CD4-positive, alpha-beta T cell treated with Interferon alpha-2 for 1 hour (primary cell): Measurements from ENCODE around the gene NT5C1B.

Experiments used
- DNase-seq, 2 donors: peaks; one replicate each; pipeline ENCODE4 v3.0.0-alpha.2; 2020 to 2022

Gene NT5C1B

DNA sequence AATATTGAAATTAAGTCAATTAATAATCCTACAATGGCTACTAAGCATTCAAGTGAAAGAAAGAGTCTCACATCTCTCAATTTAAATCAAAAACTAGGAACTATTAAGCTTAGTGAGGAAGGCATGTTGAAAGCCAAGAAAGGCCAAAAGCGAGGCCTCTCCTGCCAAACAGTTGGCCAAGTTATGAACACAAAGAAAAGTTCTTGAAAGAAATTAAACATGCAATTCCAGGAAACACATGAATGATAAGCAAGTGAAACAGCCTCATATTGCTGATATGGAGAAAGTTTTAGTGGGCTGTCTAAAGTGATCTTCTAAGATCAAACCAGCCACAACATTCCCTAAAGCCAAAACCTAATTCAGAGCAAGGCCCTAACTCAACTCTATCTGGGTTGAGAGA is 40.7 kb downstream of the NT5C1B start:
- DNase-seq, result no peak

DNA sequence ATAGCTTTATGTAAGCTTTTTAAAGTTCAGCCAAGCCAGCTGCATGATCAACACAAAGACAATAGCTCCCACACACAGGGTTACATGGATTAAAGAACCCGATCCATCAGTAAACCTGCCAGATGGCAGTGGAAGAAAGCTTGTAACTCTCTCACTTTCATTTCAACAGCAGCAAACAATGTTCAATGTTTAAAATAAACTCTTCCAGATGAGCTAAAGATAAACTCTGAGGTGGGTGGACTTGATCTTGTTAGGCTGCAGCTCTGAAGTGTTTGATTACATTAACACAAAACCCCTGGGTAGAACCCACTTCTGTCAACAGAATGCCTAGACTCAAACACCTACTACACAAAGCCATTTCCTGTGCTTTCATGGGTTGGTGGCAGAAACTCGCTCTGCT is 42.8 kb downstream of the NT5C1B start:
- no peak for DNase-seq

DNA sequence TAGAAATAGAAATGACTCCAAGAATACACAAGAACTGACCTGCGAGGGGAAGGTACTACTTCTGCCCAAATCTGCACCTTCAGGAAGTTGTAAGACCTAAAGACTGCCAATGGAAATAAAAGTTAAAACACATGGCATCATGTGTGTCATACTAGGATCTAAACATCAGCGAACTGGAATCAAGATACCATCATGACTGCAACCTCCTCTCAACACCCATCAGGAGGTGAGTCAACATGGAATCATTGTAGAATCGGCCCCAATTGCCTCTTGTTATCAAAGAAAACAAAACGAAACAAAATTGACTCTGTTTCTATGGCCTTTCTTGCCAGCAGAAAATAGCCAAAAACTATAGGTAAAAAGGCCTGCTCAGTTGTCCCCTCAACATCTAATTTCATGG is 44.0 kb downstream of the NT5C1B start:
- DNase-seq, result no peak

DNA sequence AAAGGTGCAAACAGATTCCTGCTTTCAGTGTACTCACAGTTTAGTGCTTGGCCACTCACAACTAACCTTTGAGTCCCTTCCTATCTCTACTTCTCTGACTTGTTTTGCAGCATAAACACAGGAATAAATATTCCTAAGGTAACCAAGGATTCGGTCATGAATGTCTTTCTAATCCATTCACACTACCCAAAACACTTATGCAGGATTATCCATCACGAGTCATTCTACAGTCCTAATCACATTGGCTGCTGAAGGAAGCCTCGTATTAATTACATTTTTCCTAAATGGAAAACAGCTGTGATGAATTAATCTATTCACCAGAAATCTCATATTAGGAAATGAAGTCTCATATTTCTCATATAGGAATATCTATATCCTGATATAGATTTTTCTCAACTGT is 45.2 kb downstream of the NT5C1B start:
- no peak for DNase-seq

DNA sequence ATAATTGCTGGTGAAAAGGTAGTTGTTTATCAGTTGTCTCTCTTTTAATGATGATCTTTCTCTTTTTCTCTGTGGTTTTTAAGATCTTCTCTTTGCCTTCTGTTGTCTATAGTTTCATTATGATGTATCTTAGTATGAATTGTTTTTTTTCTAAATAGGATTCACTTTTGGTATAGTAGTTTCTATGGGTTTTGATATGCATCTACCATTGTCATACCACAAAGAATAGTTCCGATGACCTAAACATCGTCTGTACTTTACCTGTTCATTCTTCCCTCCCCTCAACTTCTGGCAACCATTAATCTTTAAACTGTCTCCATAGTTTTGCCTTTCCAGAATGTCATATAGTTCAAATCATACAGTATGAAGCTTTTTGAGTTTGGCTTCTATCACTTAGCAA is 48.5 kb downstream of the NT5C1B start:
- DNase-seq, result no peak

DNA sequence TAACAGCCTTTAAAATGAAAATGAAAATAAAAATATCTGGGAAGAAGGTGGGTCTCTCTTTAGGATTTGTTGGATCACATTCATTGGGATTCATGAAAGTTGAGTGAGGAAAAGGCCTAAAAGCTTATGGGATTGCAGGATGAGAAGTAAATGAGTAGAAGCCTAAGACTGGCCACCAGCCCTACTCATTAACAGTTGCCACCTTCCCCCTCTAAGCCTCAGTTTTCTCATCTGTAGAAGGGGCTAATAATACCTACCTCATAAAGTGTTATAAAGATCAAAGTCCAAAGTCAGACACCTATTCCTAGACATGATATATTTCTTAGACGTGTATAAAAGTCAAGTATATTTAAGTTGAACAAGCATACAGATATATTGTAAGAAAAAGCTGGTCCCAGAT is 52.7 kb downstream of the NT5C1B start:
- no peak for DNase-seq

DNA sequence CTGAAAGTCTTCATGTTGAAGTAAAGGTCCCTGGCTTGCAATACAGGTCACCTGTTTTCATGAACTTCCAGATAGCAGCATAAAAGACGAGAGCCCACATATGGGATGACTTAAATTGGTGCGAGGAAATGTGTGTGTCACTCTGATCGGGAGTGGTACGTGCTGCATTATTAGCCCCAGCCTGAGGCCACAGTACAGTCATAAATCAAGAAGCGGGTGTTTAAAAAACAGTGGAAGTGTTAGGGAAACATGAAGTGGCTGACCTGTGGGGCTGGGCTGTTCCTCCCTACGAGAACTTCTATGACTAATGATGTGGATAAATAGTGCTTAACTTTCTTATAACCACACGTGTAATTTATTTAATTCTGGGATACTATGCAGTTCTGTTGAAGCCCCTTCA is 53.3 kb downstream of the NT5C1B start:
- DNase-seq, result no peak

DNA sequence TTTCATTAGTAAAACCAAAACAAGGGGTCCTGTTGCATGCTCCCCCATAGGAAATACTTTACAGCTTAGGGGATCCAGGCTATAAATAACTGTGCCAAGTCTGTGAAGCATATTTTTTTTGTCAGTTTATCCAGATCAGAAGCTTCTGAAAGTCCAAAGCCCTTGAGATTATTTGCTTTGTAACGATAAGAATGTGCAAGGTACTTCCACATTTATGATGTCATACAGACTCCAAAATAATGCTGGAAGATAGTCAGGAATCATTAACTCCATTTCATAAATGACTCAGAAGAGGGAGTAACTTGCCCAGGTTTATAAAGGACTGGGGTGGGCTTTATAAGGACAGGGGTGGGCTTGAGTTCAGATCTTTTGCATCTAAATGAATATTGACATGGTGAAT is 58.2 kb downstream of the NT5C1B start:
- DNase-seq, result no peak

DNA sequence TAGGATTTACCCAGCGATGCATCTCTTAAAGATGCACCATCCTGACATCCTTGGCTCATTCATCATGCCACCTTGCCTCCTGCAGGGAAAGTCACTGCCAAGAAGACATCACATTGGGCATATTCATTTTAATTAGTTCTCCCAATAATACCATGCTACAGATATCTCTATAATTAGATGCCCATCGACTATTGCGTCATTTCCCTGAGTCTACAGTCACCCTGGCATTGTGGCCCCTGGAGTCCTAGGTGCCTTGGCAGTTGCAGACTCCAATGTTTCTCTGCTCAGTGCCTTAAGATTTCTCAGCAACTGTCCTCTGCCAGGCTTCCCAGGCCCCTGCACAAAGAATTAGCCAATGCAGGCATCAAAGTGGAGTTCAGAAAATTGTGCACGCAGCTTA is 61.5 kb downstream of the NT5C1B start:
- DNase-seq, result no peak

GRCh38 chr2:18527326-18527725 is 62.0 kb downstream of the NT5C1B start:
- DNase-seq, result no peak

DNA sequence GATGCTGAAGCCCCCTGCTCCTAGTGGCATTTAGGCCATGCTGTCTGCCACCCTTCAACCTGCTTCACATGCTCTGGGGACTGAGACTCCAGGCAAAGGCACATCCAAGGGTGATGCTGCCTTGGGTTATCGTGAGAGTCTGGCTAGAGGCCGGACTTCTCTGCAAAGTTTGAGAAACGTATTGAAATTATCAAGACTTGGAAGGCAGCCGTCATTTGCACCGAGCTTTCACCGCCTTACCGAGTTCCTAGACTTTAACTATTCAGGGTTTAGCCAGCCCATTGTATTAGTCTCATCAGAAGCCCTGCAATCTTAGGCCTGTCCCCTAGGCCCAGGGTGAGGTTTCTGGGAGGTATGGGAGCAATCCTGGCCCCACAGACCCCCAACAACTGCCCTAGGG is 62.9 kb downstream of the NT5C1B start:
- DNase-seq, result no peak

GRCh38 chr2:18525852-18526251 is 63.5 kb downstream of the NT5C1B start:
- DNase-seq, result no peak

GRCh38 chr2:18525236-18525635 is 64.1 kb downstream of the NT5C1B start:
- no peak for DNase-seq

DNA sequence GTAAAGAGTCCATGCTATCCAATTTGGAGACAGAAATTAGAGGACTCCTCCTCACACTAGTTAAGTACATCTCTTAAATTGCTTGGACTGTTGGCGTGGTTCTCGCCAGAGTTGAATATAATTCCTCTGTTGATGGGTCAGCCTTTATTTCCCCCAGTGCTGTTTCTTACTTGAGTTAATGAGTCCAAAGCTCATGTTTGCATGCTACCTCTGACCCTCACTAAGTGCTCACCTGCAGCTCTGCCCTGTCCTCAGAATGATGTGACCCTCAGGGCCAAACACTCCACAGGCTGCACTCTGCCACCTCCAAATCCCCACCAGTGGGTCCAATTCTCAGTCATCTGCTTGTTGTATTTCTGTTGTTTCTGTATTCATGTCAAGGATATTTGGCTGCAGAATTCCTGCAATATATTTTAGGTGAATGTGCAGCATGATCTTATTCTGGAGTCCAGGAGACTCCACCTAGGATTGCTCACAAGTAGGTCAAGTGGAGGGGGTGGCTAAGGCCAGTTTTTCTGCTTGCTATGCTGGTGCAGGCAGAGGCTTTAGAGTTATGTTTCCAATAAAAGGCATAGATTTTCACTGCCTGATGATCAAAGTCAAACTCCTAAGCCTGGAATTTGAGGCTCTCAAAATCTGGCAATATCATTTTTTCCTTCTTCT is 66.8 kb downstream of the NT5C1B start:
- no peak for DNase-seq

DNA sequence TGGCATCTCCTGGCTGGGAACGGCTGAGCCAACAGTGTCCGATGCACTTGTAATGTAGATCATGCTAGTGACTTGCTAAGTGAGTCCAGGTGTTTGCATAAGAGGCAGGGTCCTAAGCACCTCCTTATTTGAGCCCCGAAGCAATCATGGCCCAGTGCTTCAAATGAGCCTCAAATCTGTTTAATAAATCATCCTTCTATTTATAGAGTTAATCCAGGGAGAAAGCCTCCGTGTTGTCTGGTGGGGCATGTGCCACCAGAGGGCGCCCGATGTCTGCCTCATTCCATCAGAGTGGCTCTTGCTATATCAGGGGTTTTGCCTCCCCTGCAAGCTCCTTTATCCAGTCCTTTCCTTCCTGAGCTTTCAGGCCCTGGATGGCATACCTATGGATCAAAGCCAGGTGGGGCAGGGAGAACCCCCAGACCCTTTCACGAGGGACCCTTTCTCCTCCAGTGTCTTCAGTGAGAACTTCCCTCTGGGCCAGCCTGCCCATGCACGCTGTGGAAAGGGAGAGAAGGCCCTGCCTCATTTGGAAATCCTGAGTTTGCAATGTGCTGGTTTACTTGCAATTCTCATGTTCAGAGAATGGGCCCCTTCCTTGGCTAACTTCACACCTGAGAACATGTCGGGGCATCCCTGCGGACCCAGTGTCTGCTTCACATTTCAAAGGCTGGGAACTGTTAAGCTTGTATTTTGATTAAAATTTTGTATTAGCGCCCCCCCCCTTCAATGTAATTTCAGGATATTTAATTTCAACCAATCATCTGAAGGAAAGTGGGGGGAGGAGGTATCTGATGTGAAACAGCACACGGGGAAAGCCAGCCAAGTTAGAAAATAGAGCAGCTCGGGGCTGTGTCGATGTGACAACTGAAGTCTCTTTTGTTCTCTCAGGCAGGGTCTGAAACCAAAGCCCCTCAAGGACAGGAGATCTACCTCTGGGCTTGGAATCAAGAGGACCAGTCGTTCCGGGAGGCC is 68.6 kb downstream of the NT5C1B start:
- peak; percentile 54 to 73 for DNase-seq

GRCh38 chr2:18519914-18520450 is 69.4 kb downstream of the NT5C1B start:
- DNase-seq, result no peak

DNA sequence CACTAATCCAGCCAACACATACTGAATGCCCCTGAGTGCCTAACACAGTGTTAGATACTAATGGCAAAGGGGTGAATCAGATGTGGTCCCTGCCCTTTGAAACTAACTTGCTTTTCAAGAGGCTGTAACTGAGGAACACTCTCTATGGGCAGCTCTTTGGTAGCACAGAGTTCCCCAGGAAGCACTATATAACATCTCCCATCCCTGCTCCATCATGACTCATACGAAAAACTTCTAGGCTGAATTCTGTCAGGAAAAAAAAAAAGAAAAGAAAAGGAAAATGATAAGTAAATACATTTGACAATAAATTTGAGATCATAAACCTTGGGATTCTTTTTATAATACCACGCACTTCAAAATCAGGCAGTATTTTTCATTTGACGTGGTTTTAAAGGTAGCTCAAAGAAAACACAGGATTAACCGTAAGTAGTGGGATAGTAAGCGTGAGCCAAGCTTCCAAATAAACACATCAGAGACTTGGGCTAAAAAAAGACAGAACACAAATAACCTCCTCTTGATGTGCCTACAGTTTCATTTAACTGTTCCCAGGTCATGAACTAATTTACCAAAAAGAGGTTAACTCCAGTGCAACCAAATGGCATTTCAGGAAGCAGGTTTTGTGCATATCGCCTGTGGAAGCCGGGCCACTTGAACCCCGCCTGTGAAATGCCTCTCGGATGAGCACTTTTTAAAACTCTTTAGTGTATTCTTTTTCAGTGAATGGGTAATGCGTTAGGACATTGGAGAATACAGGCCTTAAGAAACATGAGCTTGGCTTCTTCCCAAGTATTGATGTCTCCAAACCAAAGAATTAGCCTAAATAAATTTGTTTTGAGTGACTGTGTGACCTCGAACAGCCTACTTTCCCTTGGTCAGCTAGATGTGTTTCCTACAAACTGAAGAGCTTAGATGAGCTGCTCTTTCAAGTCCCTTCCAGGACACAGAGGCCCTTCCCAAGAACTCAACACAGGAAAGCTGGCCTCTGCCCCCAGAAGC is 71.0 kb downstream of the NT5C1B start:
- no peak for DNase-seq

- DNase-seq, result no peak
These were observed 72.0 kb downstream of the NT5C1B start for GRCh38 chr2:18517386-18517785.

DNA sequence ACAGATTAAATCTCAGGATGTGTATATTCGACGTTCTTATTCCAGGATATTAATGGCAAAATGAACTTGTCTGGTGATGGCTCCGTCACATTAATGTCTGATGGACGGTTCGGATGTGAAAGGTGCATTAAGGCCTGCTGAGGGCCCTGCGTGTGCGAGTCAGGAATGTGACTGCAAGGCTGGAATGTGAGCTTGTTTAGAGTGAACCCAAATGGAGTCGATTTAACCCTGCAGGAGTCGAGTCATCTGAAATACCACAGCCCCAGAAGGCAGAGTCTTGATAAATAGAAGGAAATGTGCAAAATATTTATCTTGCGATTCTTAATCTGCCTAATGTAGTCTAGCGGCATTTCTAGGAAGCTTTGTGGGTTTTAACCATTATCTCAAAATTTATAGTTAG is 73.3 kb downstream of the NT5C1B start:
- DNase-seq, result no peak

- DNase-seq, result no peak
These were observed 74.6 kb downstream of the NT5C1B start for GRCh38 chr2:18514526-18515461.
